GM12874 (cell line): Measurements from ENCODE around the gene TMEM37.

Source experiments
- CTCF ChIP-seq: IDR thresholded peaks from 2 replicates; pipeline ENCODE4 v1.5.1; 2011; ENCODE audit warnings: low read depth, mild to moderate bottlenecking, control low read depth, low read length, moderate library complexity; ENCODE audit not compliant: insufficient read depth

Gene TMEM37

GRCh38 chr2:119473621-119474370 lies 42.1 kb downstream of the TMEM37 start:
- no peak for TF ChIP-seq CTCF

- no peak for TF ChIP-seq CTCF
Observed at GRCh38 chr2:119474371-119475224, 42.9 kb downstream of the TMEM37 start.

GRCh38 chr2:119475225-119475856 lies 43.7 kb downstream of the TMEM37 start:
- no peak for TF ChIP-seq CTCF

- TF ChIP-seq CTCF: no peak
Observed at GRCh38 chr2:119475857-119476244, 44.2 kb downstream of the TMEM37 start.

- peak; percentile 94 for TF ChIP-seq CTCF
Observed at GRCh38 chr2:119476301-119477112, 44.9 kb downstream of the TMEM37 start.

GRCh38 chr2:119477113-119477505 lies 45.5 kb downstream of the TMEM37 start:
- TF ChIP-seq CTCF: no peak
